Measurements from ENCODE around the gene EIF3K. TPM values are rescaled to one million over a fixed set of nuclear protein-coding genes. Genes with fewer than 3 reads are reported as not detected.
A peak's percentile ranks its signal among the peaks of the same experiment; 100 is the strongest.

Gene EIF3K
- total RNA-seq, 1 experiment from 2014 or later = 414 TPM

DNA sequence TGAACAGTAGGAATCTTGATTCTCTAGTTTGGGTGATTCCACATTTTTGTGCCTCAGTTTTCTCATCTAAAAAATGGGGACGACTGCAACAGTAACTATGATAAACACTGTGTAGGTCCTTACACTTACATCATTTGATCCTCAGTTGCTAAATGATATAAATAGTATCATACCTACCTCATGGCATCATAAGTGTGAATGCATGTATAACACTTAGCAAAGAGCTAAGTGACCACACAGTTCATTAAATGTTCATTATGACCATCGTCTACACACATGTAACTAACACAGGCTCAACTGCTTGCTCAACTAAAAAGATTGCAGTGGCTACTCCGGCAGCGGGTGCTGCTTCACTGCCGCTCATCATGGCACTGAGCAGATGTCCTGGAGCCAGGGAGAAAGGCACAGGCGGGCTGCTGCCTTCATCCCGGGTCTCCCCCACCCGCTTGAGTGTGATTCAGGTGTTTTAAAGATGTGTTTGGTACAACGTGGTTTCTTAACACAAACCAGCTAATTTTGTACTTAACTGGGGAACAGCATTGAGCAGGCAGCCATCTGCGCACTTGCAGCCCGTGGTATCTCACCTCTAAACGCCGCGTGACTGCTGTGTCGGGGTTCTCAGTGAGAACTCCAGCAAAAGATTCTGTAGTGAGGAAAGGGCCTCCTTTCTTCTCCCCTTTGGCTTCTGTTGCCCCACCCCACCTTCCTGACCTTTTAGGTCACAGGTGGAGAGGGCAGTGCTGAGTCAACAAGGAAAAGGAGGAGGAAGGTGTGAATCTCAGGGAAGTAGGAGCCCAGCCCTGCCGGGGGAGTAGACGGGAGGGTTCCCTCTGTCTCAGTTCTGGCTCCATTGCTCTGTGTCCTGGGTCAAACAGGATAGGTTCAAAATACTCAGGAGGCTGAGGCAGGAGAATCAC, 16.8 kb downstream of the EIF3K start:
- Histone ChIP-seq H2AFZ (ENCODE audit: low read length) (no peak overlapping the region), H3K27ac (ENCODE audit: low read length) (peak overlapping the region; percentile 61), H3K27me3 (ENCODE audit: low read length) (no peaks in the 10 kb centered on the region), H3F3A (ENCODE audit: low read length, unreplicated experiment) (no peaks in the 10 kb centered on the region), H3K4me2 (ENCODE audit: low read length) (no peak overlapping the region), H3K9me3 (ENCODE audit: low read length) (no peaks in the 10 kb centered on the region), H3K9ac (ENCODE audit: low read length) (0 out of 2 replicates have a peak overlapping the region, but pooled peaks have one; percentile 3), H3K36me3 (ENCODE audit: low read depth, low read length) (peaks cover 15% of the 10 kb centered on the region), H3K79me2 (ENCODE audit: low read length) (0 out of 2 replicates have a peak, but pooled peaks cover 12% of the 10 kb centered on the region), H3K9me2 (replicated peaks; ENCODE audit: low read length) (no peaks in the 10 kb centered on the region), H3K4me3 (ENCODE audit: low read length) (no peak overlapping the region), H4K20me1 (ENCODE audit: low read length) (no peaks in the 10 kb centered on the region), H3K4me1 (ENCODE audit: insufficient read depth, low read length) (peaks cover 25% of the 10 kb centered on the region)
- ChIA-PET POLR2A (ENCODE audit: unreplicated experiment) (no interaction called here), CTCF (interaction anchor here (2.2 to 2.6 kb wide), 2 partner anchors 17 to 233 kb away, joined by 13 to 17 read pairs; partner anchors contain the start of genes EIF3K and FAM98C)
- ATAC-seq (no peak), DNase-seq (no peak)
- intact Hi-C loops (cut with micrococcal nuclease) = loop anchor here (2.0 to 5.0 kb wide), 2 partner anchors 91 to 202 kb away; no protein-coding TSS in a partner anchor
- TF ChIP-seq, protein P1, sequence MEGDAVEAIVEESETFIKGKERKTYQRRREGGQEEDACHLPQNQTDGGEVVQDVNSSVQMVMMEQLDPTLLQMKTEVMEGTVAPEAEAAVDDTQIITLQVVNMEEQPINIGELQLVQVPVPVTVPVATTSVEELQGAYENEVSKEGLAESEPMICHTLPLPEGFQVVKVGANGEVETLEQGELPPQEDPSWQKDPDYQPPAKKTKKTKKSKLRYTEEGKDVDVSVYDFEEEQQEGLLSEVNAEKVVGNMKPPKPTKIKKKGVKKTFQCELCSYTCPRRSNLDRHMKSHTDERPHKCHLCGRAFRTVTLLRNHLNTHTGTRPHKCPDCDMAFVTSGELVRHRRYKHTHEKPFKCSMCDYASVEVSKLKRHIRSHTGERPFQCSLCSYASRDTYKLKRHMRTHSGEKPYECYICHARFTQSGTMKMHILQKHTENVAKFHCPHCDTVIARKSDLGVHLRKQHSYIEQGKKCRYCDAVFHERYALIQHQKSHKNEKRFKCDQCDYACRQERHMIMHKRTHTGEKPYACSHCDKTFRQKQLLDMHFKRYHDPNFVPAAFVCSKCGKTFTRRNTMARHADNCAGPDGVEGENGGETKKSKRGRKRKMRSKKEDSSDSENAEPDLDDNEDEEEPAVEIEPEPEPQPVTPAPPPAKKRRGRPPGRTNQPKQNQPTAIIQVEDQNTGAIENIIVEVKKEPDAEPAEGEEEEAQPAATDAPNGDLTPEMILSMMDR (conservative IDR thresholded peaks at IDR 0.05; ENCODE audit: low read depth, low read length) = no peak
- TF ChIP-seq EZH2phosphoT487 (IDR thresholded peaks at IDR 0.05; ENCODE audit: borderline replicate concordance, low read length) (no peak), EZH2 (IDR thresholded peaks at IDR 0.05; ENCODE audit: low read length, unreplicated experiment) (no peak)
- BruUV-seq (replicated peaks) = no TSS peak

DNA sequence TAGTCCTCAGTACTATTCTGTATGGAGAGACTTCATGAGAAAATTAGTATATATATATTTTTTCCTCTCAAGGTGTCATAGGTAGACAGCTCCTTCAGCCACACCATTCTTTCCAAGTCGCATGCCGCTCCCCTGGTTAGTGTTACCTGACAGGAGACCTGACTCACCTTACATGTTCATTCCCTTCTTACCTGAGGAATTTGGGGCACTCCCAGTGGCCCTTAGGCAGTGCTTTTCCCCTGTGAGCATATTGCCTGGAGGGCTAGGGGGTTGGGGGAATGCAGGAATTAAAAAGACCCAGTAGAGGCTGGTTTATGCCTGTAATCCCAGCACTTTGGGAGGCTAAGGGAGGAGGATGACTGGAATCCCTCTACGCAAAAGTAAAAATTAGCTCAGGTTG, 19.5 kb downstream of the EIF3K start:
- Histone ChIP-seq H3K4me1 (ENCODE audit: insufficient read depth, low read length) (peaks cover 29% of the 10 kb centered on the region), H3K9ac (ENCODE audit: low read length) (no peak overlapping the region), H3K9me3 (ENCODE audit: low read length) (no peaks in the 10 kb centered on the region), H3K79me2 (ENCODE audit: low read length) (0 out of 2 replicates have a peak, but pooled peaks cover 12% of the 10 kb centered on the region), H3K27me3 (ENCODE audit: low read length) (no peaks in the 10 kb centered on the region), H3F3A (ENCODE audit: low read length, unreplicated experiment) (no peaks in the 10 kb centered on the region), H3K4me3 (ENCODE audit: low read length) (no peak overlapping the region), H3K9me2 (replicated peaks; ENCODE audit: low read length) (no peaks in the 10 kb centered on the region), H2AFZ (ENCODE audit: low read length) (no peak overlapping the region), H4K20me1 (ENCODE audit: low read length) (no peaks in the 10 kb centered on the region), H3K27ac (ENCODE audit: low read length) (peak overlapping the region; percentile 23), H3K36me3 (ENCODE audit: low read depth, low read length) (peaks cover 15% of the 10 kb centered on the region), H3K4me2 (ENCODE audit: low read length) (no peak overlapping the region)
- DNase-seq (peak; percentile 50), ATAC-seq (no peak)
- TF ChIP-seq EZH2phosphoT487 (IDR thresholded peaks at IDR 0.05; ENCODE audit: borderline replicate concordance, low read length) (no peak), EZH2 (IDR thresholded peaks at IDR 0.05; ENCODE audit: low read length, unreplicated experiment) (no peak)
- TF ChIP-seq, protein P1 (conservative IDR thresholded peaks at IDR 0.05; ENCODE audit: low read depth, low read length) = no peak
- ChIA-PET POLR2A (ENCODE audit: unreplicated experiment) (interaction anchor here (0.6 to 0.8 kb wide), 2 partner anchors 9 to 199 kb away, joined by 3 to 4 read pairs; no protein-coding TSS in a partner anchor), CTCF (interaction anchor here (0.6 kb wide), 1 partner anchor 28 kb away, joined by 7 read pairs; no protein-coding TSS in a partner anchor)
- intact Hi-C loops (cut with micrococcal nuclease) = loop anchor here (5.0 kb wide), 1 partner anchor 199 kb away; no protein-coding TSS in a partner anchor
- TSS peak; percentile 20 for BruUV-seq (replicated peaks)

Data from PC-3 (cell line).